ENCODE data around the gene KANSL3.
"Not testable (repeated sequence)": the region's sequence is repeated elsewhere in the genome, so short reads cannot be mapped to it uniquely, and the experiment has no call there.

Gene KANSL3

GRCh38 chr2:96555146-96555610 is 82.9 kb downstream of the KANSL3 start:
- no peak for DNase-seq

- no peak for DNase-seq
Measured at GRCh38 chr2:96554293-96555145, 83.6 kb downstream of the KANSL3 start.

GRCh38 chr2:96553957-96554292 is 84.2 kb downstream of the KANSL3 start:
- not testable (repeated sequence) for DNase-seq

- no peak for DNase-seq
Measured at GRCh38 chr2:96553176-96553956, 84.7 kb downstream of the KANSL3 start.

GRCh38 chr2:96552315-96553175 is 85.6 kb downstream of the KANSL3 start:
- DNase-seq, result no peak

- DNase-seq, result no peak
Measured at GRCh38 chr2:96551605-96552314, 86.4 kb downstream of the KANSL3 start.

GRCh38 chr2:96550787-96551604 is 87.1 kb downstream of the KANSL3 start:
- DNase-seq, result no peak

- no peak for DNase-seq
Measured at GRCh38 chr2:96549967-96550786, 87.9 kb downstream of the KANSL3 start.

- no peak for DNase-seq
Measured at GRCh38 chr2:96549466-96549785, 88.7 kb downstream of the KANSL3 start.

- no peak for DNase-seq
Measured at GRCh38 chr2:96548558-96549465, 89.3 kb downstream of the KANSL3 start.

GRCh38 chr2:96547731-96548171 is 90.4 kb downstream of the KANSL3 start:
- DNase-seq, result no peak

- no peak for DNase-seq
Measured at GRCh38 chr2:96547203-96547641, 90.9 kb downstream of the KANSL3 start.

GRCh38 chr2:96546797-96547196 is 91.3 kb downstream of the KANSL3 start:
- no peak for DNase-seq

GRCh38 chr2:96546321-96546720 is 91.8 kb downstream of the KANSL3 start:
- no peak for DNase-seq

All from GOT3 (cell line).